SK-N-MC (cell line): ENCODE results near the gene KANSL3.

Experiments used
- EZH2 ChIP-seq: fragments of 200-600 bp; sonication (generic); IDR thresholded peaks from one replicate; pipeline ENCODE4 v1.6.1; 2017; ENCODE audit warnings: antibody characterized with exemption
- POLR2AphosphoS5 ChIP-seq: IDR thresholded peaks from 2 replicates; pipeline ENCODE4 v1.6.1; 2012; ENCODE audit warnings: mild to moderate bottlenecking, low read depth, low read length, borderline replicate concordance

DNA sequence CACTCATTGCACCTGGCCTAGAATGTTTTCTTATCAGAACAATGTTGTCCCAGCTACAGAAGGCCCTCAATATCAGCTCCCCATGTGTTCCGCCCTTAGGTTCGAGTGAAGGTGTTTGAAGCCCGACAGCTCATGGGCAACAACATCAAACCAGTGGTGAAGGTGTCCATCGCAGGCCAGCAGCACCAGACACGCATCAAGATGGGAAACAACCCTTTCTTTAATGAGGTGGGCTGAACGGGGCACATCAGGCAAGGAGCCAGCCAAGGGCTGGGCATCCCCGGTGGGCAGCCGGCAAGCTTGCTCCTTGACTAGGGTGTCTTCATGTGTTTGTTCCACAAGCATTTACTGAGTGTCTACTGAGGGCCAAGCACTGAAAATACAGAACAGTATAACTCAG, 13.7 kb upstream of the KANSL3 start:
- TF ChIP-seq EZH2 (no peak), POLR2AphosphoS5 (no peak)
